ENCODE measurements around the gene TNNC1. TPM values are rescaled to one million over a fixed set of nuclear protein-coding genes. Genes with fewer than 3 reads are reported as not detected.

TNNC1 gene
- polyA plus RNA-seq, 1 donor from 2014 or later, result 2.2 TPM

GRCh38 chr3:52405601-52406110, 48.2 kb downstream of the TNNC1 start:
- H2AFZ ChIP-seq (ENCODE audit: low read depth, low read length), result no peak overlapping the region
- H3F3A ChIP-seq (ENCODE audit: insufficient read depth, low read length, poor library complexity, severe bottlenecking), result no peaks in the 10 kb centered on the region
- H3K9me3 ChIP-seq (ENCODE audit: low read length), result no peaks in the 10 kb centered on the region
- no peaks in the 10 kb centered on the region for H3K9me2 ChIP-seq (ENCODE audit: insufficient read depth, low read length)
- H3K4me3 ChIP-seq (ENCODE audit: low read length), result no peak overlapping the region
- no peaks in the 10 kb centered on the region for H3K27me3 ChIP-seq (ENCODE audit: insufficient read depth, low read depth, low read length)
- TF ChIP-seq MXI1 (conservative IDR thresholded peaks at IDR 0.05; ENCODE audit: poor library complexity, severe bottlenecking) (no peak), TAF1 (IDR thresholded peaks at IDR 0.05; ENCODE audit: low read depth) (no peak), POLR2AphosphoS5 (IDR thresholded peaks at IDR 0.05) (no peak), SMC3 (conservative IDR thresholded peaks at IDR 0.05; ENCODE audit: poor library complexity) (no peak), CTCF (IDR thresholded peaks at IDR 0.05; ENCODE audit: poor library complexity, severe bottlenecking) (no peak), EP300 (conservative IDR thresholded peaks at IDR 0.05; ENCODE audit: poor library complexity, severe bottlenecking) (no peak), RAD21 (conservative IDR thresholded peaks at IDR 0.05) (no peak), EZH2 (IDR thresholded peaks at IDR 0.05; ENCODE audit: borderline replicate concordance, insufficient read depth, low read length, poor library complexity, severe bottlenecking) (no peak), REST (IDR thresholded peaks at IDR 0.05; ENCODE audit: borderline replicate concordance) (no peak)
- no peak overlapping the region for H3K4me2 ChIP-seq (ENCODE audit: low read length)
- no peaks in the 10 kb centered on the region for H4K20me1 ChIP-seq (ENCODE audit: insufficient read depth)
- H3K79me2 ChIP-seq (replicated peaks; ENCODE audit: insufficient read depth, low read length), result peaks cover 20% of the 10 kb centered on the region
- H3K36me3 ChIP-seq (ENCODE audit: insufficient read depth, low read length), result peaks cover 7% of the 10 kb centered on the region
- H3K27ac ChIP-seq (ENCODE audit: low read length), result no peak overlapping the region
- H3K9ac ChIP-seq (ENCODE audit: low read length), result no peak overlapping the region

- Histone ChIP-seq H2AFZ (ENCODE audit: low read depth, low read length) (no peak overlapping the region), H3K4me2 (ENCODE audit: low read length) (no peak overlapping the region), H3K4me3 (ENCODE audit: low read length) (no peak overlapping the region), H3K79me2 (replicated peaks; ENCODE audit: insufficient read depth, low read length) (peaks cover 20% of the 10 kb centered on the region), H3K9me2 (ENCODE audit: insufficient read depth, low read length) (no peaks in the 10 kb centered on the region), H3K27ac (ENCODE audit: low read length) (no peak overlapping the region), H3K9ac (ENCODE audit: low read length) (no peak overlapping the region), H3K9me3 (ENCODE audit: low read length) (no peaks in the 10 kb centered on the region), H3F3A (ENCODE audit: insufficient read depth, low read length, poor library complexity, severe bottlenecking) (no peaks in the 10 kb centered on the region), H3K27me3 (ENCODE audit: insufficient read depth, low read depth, low read length) (no peaks in the 10 kb centered on the region), H3K36me3 (ENCODE audit: insufficient read depth, low read length) (peaks cover 7% of the 10 kb centered on the region), H4K20me1 (ENCODE audit: insufficient read depth) (no peaks in the 10 kb centered on the region)
- no peak for TF ChIP-seq EP300 (conservative IDR thresholded peaks at IDR 0.05; ENCODE audit: poor library complexity, severe bottlenecking)
- no peak for TF ChIP-seq MXI1 (conservative IDR thresholded peaks at IDR 0.05; ENCODE audit: poor library complexity, severe bottlenecking)
- TF ChIP-seq SMC3 (conservative IDR thresholded peaks at IDR 0.05; ENCODE audit: poor library complexity), result no peak
- TF ChIP-seq EZH2 (IDR thresholded peaks at IDR 0.05; ENCODE audit: borderline replicate concordance, insufficient read depth, low read length, poor library complexity, severe bottlenecking), result no peak
Measured at GRCh38 chr3:52405066-52405465, 48.8 kb downstream of the TNNC1 start.

All from neural cell (in vitro differentiated cells).